ENCODE results near the gene MAGEF1.

DNA sequence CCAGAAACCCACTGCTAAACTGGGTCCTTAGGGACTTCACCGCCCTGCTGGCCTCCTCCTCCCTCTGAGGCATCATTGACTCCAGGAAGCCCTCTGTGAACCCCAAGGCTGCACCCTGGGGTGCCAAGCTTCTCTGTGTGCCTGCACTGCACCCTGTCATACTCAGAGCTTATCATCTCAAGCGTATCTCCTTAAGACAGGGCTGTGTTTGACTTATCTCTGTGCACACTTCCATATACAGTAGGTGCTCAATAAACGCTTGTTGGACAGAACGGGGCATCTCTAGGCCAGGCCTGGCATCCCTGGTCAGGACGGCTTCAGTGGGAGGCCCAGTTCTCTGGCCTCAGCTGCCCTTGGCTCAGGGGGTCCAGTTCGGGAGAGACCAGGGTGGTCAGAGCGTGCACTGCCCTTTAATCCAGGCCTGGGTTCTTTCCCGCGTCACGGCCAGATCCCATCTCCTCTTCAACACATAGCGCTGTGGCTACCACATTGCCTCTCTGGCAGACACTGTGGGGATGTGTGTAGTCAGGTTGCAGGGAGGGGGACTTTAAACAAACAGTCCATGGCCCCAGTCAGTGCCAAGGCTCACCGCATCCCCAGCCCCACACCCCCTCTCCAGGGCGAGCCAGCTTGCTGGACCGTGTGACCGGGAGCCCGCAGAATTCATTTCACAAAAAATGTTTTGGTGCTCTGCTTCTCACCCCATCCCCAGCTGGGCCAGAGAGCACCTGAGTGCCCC lies 33.4 kb downstream of the MAGEF1 start:
- TF ChIP-seq RARB (CRISPR knock-in tag; IDR thresholded peaks at IDR 0.05) (no peak), ZC3H10 (CRISPR knock-in tag; IDR thresholded peaks at IDR 0.05) (no peak), ARNTL (CRISPR knock-in tag; IDR thresholded peaks at IDR 0.05; ENCODE audit: borderline replicate concordance, low read depth) (no peak), TOX (CRISPR knock-in tag; IDR thresholded peaks at IDR 0.05; ENCODE audit: borderline replicate concordance) (no peak), ZFP30 (CRISPR knock-in tag; IDR thresholded peaks at IDR 0.05) (no peak), ZNF8 (CRISPR knock-in tag; IDR thresholded peaks at IDR 0.05) (no peak)
- TF ChIP-seq, protein P1, sequence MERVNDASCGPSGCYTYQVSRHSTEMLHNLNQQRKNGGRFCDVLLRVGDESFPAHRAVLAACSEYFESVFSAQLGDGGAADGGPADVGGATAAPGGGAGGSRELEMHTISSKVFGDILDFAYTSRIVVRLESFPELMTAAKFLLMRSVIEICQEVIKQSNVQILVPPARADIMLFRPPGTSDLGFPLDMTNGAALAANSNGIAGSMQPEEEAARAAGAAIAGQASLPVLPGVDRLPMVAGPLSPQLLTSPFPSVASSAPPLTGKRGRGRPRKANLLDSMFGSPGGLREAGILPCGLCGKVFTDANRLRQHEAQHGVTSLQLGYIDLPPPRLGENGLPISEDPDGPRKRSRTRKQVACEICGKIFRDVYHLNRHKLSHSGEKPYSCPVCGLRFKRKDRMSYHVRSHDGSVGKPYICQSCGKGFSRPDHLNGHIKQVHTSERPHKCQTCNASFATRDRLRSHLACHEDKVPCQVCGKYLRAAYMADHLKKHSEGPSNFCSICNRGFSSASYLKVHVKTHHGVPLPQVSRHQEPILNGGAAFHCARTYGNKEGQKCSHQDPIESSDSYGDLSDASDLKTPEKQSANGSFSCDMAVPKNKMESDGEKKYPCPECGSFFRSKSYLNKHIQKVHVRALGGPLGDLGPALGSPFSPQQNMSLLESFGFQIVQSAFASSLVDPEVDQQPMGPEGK (CRISPR knock-in tag; IDR thresholded peaks at IDR 0.05; ENCODE audit: borderline replicate concordance), result no peak
- TF ChIP-seq, protein P2, sequence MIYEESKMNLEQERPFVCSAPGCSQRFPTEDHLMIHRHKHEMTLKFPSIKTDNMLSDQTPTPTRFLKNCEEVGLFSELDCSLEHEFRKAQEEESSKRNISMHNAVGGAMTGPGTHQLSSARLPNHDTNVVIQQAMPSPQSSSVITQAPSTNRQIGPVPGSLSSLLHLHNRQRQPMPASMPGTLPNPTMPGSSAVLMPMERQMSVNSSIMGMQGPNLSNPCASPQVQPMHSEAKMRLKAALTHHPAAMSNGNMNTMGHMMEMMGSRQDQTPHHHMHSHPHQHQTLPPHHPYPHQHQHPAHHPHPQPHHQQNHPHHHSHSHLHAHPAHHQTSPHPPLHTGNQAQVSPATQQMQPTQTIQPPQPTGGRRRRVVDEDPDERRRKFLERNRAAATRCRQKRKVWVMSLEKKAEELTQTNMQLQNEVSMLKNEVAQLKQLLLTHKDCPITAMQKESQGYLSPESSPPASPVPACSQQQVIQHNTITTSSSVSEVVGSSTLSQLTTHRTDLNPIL (CRISPR knock-in tag; IDR thresholded peaks at IDR 0.05; ENCODE audit: low read depth), result no peak
- TF ChIP-seq, protein P3, sequence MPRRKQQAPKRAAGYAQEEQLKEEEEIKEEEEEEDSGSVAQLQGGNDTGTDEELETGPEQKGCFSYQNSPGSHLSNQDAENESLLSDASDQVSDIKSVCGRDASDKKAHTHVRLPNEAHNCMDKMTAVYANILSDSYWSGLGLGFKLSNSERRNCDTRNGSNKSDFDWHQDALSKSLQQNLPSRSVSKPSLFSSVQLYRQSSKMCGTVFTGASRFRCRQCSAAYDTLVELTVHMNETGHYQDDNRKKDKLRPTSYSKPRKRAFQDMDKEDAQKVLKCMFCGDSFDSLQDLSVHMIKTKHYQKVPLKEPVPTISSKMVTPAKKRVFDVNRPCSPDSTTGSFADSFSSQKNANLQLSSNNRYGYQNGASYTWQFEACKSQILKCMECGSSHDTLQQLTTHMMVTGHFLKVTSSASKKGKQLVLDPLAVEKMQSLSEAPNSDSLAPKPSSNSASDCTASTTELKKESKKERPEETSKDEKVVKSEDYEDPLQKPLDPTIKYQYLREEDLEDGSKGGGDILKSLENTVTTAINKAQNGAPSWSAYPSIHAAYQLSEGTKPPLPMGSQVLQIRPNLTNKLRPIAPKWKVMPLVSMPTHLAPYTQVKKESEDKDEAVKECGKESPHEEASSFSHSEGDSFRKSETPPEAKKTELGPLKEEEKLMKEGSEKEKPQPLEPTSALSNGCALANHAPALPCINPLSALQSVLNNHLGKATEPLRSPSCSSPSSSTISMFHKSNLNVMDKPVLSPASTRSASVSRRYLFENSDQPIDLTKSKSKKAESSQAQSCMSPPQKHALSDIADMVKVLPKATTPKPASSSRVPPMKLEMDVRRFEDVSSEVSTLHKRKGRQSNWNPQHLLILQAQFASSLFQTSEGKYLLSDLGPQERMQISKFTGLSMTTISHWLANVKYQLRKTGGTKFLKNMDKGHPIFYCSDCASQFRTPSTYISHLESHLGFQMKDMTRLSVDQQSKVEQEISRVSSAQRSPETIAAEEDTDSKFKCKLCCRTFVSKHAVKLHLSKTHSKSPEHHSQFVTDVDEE (CRISPR knock-in tag; IDR thresholded peaks at IDR 0.05), result no peak
- TF ChIP-seq, protein P4, sequence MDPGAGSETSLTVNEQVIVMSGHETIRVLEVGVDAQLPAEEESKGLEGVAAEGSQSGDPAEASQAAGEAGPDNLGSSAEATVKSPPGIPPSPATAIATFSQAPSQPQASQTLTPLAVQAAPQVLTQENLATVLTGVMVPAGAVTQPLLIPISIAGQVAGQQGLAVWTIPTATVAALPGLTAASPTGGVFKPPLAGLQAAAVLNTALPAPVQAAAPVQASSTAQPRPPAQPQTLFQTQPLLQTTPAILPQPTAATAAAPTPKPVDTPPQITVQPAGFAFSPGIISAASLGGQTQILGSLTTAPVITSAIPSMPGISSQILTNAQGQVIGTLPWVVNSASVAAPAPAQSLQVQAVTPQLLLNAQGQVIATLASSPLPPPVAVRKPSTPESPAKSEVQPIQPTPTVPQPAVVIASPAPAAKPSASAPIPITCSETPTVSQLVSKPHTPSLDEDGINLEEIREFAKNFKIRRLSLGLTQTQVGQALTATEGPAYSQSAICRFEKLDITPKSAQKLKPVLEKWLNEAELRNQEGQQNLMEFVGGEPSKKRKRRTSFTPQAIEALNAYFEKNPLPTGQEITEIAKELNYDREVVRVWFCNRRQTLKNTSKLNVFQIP (CRISPR knock-in tag; IDR thresholded peaks at IDR 0.05; ENCODE audit: borderline replicate concordance, low read depth), result no peak
- TF ChIP-seq, protein P5, sequence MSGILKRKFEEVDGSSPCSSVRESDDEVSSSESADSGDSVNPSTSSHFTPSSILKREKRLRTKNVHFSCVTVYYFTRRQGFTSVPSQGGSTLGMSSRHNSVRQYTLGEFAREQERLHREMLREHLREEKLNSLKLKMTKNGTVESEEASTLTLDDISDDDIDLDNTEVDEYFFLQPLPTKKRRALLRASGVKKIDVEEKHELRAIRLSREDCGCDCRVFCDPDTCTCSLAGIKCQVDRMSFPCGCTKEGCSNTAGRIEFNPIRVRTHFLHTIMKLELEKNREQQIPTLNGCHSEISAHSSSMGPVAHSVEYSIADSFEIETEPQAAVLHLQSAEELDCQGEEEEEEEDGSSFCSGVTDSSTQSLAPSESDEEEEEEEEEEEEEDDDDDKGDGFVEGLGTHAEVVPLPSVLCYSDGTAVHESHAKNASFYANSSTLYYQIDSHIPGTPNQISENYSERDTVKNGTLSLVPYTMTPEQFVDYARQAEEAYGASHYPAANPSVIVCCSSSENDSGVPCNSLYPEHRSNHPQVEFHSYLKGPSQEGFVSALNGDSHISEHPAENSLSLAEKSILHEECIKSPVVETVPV (CRISPR knock-in tag; IDR thresholded peaks at IDR 0.05), result no peak
